Liver (tissue), 3 donors: ENCODE measurements around the gene HOXA5.

Source experiments
- EGR1 ChIP-seq, 2 donors: IDR thresholded peaks; 2 replicates each; pipeline ENCODE4 v1.6.1; 2016 to 2018; ENCODE audit warnings: antibody characterized with exemption in 2 of 2, low read depth in 2 of 2
- FOXA1 ChIP-seq: IDR thresholded peaks from 2 replicates; pipeline ENCODE4 v1.6.1; 2016; ENCODE audit warnings: antibody characterized with exemption
- GABPA ChIP-seq, 2 donors: IDR thresholded peaks in 1 of 2; conservative IDR thresholded peaks in 1 of 2; 2 replicates each; pipeline ENCODE4 v1.6.1; 2016; ENCODE audit warnings: antibody characterized with exemption in 2 of 2, mild to moderate bottlenecking in 1 of 2, moderate library complexity in 1 of 2
- RAD21 ChIP-seq, 2 donors: IDR thresholded peaks; 2 replicates each; pipeline ENCODE4 v1.6.1; 2016; ENCODE audit warnings: antibody characterized with exemption in 2 of 2, mild to moderate bottlenecking in 2 of 2
- SP1 ChIP-seq: IDR thresholded peaks from 2 replicates; pipeline ENCODE4 v1.6.1; 2018; ENCODE audit warnings: antibody characterized with exemption, mild to moderate bottlenecking
- TAF1 ChIP-seq: conservative IDR thresholded peaks from 2 replicates; pipeline ENCODE4 v1.6.1; 2016; ENCODE audit warnings: antibody characterized with exemption, mild to moderate bottlenecking
- TF ChIP-seq, protein P1 (sequence below): fragments of 150-350 bp; IDR thresholded peaks from 2 replicates; pipeline ENCODE4 v1.5.1; 2017; ENCODE audit warnings: improper control_type of control experiment, low read depth, low read length; ENCODE audit not compliant: missing input control
- TF ChIP-seq, protein P2 (sequence below): IDR thresholded peaks from 2 replicates; pipeline ENCODE4 v1.6.1; 2016; ENCODE audit warnings: antibody characterized with exemption, mild to moderate bottlenecking
- TF ChIP-seq, protein P3 (sequence below): IDR thresholded peaks from 2 replicates; pipeline ENCODE4 v1.6.1; 2016; ENCODE audit warnings: antibody characterized with exemption
- TF ChIP-seq, protein P4 (sequence below): IDR thresholded peaks from 2 replicates; pipeline ENCODE4 v1.6.1; 2016; ENCODE audit warnings: antibody characterized with exemption
- donor health status: healthy.
- donor health status: healthy.

DNA sequence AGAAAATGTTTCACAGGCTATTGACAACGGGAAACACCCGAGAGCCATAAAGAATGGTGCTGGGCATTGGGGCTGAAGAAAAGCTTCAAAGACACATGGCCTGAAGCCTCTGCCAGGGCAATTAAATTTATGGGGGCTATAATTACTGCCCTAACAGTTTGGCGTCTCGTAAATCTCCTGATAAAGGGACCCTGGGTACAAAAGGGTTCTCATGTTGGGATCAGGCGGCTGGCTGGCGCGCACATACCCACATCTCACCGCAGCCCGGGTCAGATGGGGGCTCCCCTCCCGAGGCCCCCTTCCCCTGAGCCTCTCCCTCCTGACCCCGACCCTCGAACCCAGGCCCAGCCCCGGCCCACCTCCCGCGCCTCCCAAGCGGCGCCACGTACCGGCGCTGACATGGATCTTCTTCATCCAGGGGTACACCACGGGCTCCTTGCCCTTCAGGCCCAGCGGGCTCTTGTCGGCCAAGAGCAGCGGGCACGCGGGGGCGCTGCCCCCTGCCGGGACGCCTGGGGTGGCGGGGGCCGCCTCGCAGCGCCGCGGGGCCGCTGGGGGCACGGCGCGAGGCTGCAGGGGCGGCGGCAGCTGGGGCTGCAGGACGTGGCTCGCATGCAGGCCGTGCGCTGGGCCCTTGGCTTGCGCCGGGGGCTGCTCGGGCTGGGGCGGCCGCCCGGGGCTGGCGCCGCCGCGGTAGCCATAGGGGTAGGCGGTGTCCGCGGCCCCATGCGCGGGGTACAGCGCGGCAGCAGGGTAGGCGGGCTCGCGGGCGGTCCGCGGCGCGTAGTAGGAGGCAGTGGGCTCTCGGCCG is 13.5 kb downstream of the HOXA5 start:
- TF ChIP-seq, protein P1, sequence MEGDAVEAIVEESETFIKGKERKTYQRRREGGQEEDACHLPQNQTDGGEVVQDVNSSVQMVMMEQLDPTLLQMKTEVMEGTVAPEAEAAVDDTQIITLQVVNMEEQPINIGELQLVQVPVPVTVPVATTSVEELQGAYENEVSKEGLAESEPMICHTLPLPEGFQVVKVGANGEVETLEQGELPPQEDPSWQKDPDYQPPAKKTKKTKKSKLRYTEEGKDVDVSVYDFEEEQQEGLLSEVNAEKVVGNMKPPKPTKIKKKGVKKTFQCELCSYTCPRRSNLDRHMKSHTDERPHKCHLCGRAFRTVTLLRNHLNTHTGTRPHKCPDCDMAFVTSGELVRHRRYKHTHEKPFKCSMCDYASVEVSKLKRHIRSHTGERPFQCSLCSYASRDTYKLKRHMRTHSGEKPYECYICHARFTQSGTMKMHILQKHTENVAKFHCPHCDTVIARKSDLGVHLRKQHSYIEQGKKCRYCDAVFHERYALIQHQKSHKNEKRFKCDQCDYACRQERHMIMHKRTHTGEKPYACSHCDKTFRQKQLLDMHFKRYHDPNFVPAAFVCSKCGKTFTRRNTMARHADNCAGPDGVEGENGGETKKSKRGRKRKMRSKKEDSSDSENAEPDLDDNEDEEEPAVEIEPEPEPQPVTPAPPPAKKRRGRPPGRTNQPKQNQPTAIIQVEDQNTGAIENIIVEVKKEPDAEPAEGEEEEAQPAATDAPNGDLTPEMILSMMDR: no peak
- TF ChIP-seq, protein P2, sequence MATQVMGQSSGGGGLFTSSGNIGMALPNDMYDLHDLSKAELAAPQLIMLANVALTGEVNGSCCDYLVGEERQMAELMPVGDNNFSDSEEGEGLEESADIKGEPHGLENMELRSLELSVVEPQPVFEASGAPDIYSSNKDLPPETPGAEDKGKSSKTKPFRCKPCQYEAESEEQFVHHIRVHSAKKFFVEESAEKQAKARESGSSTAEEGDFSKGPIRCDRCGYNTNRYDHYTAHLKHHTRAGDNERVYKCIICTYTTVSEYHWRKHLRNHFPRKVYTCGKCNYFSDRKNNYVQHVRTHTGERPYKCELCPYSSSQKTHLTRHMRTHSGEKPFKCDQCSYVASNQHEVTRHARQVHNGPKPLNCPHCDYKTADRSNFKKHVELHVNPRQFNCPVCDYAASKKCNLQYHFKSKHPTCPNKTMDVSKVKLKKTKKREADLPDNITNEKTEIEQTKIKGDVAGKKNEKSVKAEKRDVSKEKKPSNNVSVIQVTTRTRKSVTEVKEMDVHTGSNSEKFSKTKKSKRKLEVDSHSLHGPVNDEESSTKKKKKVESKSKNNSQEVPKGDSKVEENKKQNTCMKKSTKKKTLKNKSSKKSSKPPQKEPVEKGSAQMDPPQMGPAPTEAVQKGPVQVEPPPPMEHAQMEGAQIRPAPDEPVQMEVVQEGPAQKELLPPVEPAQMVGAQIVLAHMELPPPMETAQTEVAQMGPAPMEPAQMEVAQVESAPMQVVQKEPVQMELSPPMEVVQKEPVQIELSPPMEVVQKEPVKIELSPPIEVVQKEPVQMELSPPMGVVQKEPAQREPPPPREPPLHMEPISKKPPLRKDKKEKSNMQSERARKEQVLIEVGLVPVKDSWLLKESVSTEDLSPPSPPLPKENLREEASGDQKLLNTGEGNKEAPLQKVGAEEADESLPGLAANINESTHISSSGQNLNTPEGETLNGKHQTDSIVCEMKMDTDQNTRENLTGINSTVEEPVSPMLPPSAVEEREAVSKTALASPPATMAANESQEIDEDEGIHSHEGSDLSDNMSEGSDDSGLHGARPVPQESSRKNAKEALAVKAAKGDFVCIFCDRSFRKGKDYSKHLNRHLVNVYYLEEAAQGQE: no peak
- TF ChIP-seq, protein P3, sequence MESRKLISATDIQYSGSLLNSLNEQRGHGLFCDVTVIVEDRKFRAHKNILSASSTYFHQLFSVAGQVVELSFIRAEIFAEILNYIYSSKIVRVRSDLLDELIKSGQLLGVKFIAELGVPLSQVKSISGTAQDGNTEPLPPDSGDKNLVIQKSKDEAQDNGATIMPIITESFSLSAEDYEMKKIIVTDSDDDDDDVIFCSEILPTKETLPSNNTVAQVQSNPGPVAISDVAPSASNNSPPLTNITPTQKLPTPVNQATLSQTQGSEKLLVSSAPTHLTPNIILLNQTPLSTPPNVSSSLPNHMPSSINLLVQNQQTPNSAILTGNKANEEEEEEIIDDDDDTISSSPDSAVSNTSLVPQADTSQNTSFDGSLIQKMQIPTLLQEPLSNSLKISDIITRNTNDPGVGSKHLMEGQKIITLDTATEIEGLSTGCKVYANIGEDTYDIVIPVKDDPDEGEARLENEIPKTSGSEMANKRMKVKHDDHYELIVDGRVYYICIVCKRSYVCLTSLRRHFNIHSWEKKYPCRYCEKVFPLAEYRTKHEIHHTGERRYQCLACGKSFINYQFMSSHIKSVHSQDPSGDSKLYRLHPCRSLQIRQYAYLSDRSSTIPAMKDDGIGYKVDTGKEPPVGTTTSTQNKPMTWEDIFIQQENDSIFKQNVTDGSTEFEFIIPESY: no peak
- TF ChIP-seq FOXA1 (no peak), TAF1 (no peak), GABPA (IDR thresholded peaks at IDR 0.05 in 1 of 2, conservative IDR thresholded peaks at IDR 0.05 in 1 of 2) (no peak), EGR1 (IDR thresholded peaks at IDR 0.05; ENCODE audit: low read depth in 2 of 2) (no peak), RAD21 (IDR thresholded peaks at IDR 0.05) (no peak), SP1 (no peak)
- TF ChIP-seq, protein P4, sequence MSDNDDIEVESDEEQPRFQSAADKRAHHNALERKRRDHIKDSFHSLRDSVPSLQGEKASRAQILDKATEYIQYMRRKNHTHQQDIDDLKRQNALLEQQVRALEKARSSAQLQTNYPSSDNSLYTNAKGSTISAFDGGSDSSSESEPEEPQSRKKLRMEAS: no peak
